Activated T-helper 1 cell treated with anti-CD3 and anti-CD28 coated beads, Interleukin-2, amount 50 U/mL, for 16 hours (primary cell): ENCODE results near the gene GP1BA.

Source experiments
- DNase-seq, 2 donors: peaks; one replicate each; pipeline ENCODE4 v3.0.0-alpha.2; 2020; ENCODE audit warnings: low read depth in 1 of 2, low spot score in 1 of 2

The GP1BA gene

DNA sequence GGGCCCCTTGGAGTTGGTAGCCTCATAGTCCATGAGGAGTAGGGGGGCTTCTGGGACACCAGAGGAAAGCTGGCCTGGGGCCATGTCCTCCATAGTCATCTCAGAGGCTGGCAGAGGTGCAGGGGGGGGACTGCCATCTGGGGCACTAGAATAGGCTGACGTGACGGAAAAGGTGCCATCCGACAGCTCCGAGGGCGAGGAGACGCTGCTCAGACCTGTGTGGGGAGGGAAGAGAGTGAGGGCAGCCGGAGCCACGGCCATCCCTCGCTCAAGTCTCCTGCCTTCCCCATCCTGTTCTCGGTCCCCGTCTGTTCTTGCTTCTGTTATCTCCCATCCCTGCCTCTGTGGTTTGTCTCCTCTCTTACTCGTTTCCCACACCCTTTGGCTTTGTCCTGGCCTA is 40.2 kb downstream of the GP1BA start:
- no peak for DNase-seq

- no peak for DNase-seq
Measured at GRCh38 chr17:4972752-4973151, 40.7 kb downstream of the GP1BA start.

- DNase-seq: no peak
Measured at GRCh38 chr17:4973256-4974114, 41.4 kb downstream of the GP1BA start.

- no peak for DNase-seq
Measured at GRCh38 chr17:4974115-4974670, 42.1 kb downstream of the GP1BA start.

DNA sequence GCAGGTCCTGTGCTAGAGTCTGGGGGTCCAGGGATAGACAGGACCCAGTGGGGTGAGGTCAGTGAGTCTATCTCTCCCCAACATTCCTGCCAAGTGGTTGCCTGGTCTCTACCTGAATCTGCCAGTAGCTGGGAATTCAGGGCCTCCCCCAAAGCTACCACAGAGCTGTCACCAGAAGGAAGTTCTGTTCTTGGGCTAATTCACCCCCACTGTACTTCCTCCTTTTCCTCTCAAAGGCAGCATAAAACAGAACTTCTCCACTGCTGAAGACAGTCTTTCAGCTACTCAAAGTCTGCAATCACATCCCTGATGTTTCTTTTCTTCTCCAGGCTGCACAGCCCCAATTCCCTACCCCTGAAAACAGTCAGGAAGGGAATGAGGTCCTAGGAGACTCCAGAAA is 46.6 kb downstream of the GP1BA start:
- DNase-seq: no peak

DNA sequence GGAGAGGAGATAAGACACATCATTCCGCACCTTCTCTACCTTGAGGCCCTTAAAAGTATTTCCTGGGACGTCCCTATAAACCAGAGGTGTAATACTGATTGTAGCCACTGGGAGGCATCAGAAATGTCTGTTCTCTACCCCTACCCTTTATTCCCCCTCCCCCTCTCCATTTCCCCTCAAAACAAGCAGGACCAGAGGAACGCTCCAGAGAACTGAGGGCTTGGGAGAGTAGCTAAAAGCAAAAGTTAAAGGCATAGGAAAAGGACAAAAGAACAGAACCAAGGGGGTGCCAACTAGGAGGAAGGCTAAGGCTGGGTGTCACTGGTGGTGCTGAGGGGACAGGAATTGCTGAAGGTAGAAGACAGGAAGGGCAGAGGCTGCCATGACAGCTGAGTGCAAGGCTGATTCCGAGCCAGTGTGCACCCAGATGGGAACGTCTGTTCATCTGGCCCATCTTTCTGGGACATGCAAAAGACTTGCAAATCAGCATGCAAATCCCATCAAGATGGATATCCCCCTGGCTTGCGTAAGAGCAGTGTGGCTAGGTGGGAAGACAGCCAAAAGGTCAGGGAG is 48.7 kb downstream of the GP1BA start:
- no peak for DNase-seq

DNA sequence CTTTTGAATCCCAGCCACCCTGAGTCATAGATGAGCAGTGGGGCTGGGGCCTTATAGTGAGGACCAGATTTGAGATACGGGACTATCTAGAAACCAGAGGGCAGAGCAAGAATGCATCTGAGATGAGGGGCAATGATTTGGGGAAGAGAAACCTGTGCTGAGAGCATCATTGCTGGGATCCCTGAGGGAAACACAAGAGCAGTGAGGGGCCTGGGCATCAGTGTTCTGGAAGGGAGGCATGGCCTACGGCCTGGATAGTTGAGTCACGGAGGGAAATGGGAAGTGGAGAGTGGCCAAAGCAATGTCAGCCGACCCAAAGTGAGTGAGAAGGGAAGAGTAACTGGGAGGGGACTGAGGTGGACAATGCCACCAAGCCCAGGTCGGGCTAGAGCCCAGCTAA is 50.2 kb downstream of the GP1BA start:
- no peak for DNase-seq
